Heart left ventricle (tissue), 13 donors: ENCODE measurements around the gene FKBP15.

Experiments
- CTCF ChIP-seq, 12 donors: fragments of 200-600 bp; sonication (generic) in 4 of 12; IDR thresholded peaks; one replicate each; pipeline versions ENCODE4 v1.5.0 to v1.8.0; 2018 to 2022; ENCODE audit warnings: antibody characterized with exemption in 12 of 12, mild to moderate bottlenecking in 5 of 12
- POLR2A ChIP-seq, 2 donors: fragments of 450-650 bp; IDR thresholded peaks; one replicate each; pipeline ENCODE4 v1.6.1; 2017; ENCODE audit warnings: antibody characterized with exemption in 2 of 2, mild to moderate bottlenecking in 2 of 2, moderate library complexity in 2 of 2
- donor health status: ischemic (EF 13 %, LVEDD 7.1; RV severe dilation, severe dysfunction).
- donor health status: DM: no; HTN: yes; CAD: no.
- donor health status: DM: no; HTN: no; CAD: no.
- donor health status: ischemic (EF 25% LVEDD 6.9; RV normal size, moderate dysfunction).
- donor health status: ischemic (EF 25% LVEDD 5.7; RV mildly dilated, moderate dysfunction).
- donor health status: ischemic (EF 35%, LVEDD 5.7; RV mildly dilated, moderate dysfunction).
- donor health status: nonischemic (EF 11% LVEDD 7.7; RV severe dilation, severe dysfunction).
- donor health status: DM: yes; HTN: yes; CAD: no.
- donor health status: PGD.
- donor health status: ischemic (EF 29% LVEDD 5.4; RV normal size, mild dysfunction).
- donor health status: nonischemic (EF 23%, LVEDD 6.1; RV moderate dilation, normal function).

- TF ChIP-seq CTCF (IDR thresholded peaks at IDR 0.05) (no peak), POLR2A (IDR thresholded peaks at IDR 0.05) (no peak)
These were observed 34.4 kb upstream of the FKBP15 start for GRCh38 chr9:113255438-113255837.
